GF-D8 (cell line): ENCODE measurements around the gene ZMYND10.
"Not testable (repeated sequence)": the region's sequence is repeated elsewhere in the genome, so short reads cannot be mapped to it uniquely, and the experiment has no call there.

Source experiments
- DNase-seq: peaks from one replicate; lab custom pipeline; 2025; lab: John Stamatoyannopoulos, UW

The ZMYND10 gene

GRCh38 chr3:50325113-50325480 is 20.4 kb downstream of the ZMYND10 start:
- no peak for DNase-seq

GRCh38 chr3:50324351-50325112 is 21.0 kb downstream of the ZMYND10 start:
- DNase-seq = peak; percentile 32

- no peak for DNase-seq
Observed at GRCh38 chr3:50323614-50324199, 21.8 kb downstream of the ZMYND10 start.

GRCh38 chr3:50323092-50323600 is 22.4 kb downstream of the ZMYND10 start:
- no peak for DNase-seq

GRCh38 chr3:50322386-50323091 is 23.0 kb downstream of the ZMYND10 start, which contains the start of gene HYAL2:
TSS of gene HYAL2 (minus strand) at chr3:50322745. CDS start at chr3:50320489, 2,256 bp downstream.
- no peak for DNase-seq

GRCh38 chr3:50322115-50322385 is 23.5 kb downstream of the ZMYND10 start:
- no peak for DNase-seq

GRCh38 chr3:50321336-50322114 is 24.0 kb downstream of the ZMYND10 start:
- peak; percentile 60 for DNase-seq

- no peak for DNase-seq
Observed at GRCh38 chr3:50320853-50321335, 24.6 kb downstream of the ZMYND10 start.

GRCh38 chr3:50319894-50320625 is 25.5 kb downstream of the ZMYND10 start:
- DNase-seq = no peak

- no peak for DNase-seq
Observed at GRCh38 chr3:50319181-50319893, 26.2 kb downstream of the ZMYND10 start.

- no peak for DNase-seq
Observed at GRCh38 chr3:50318615-50319014, 26.9 kb downstream of the ZMYND10 start.

- no peak for DNase-seq
Observed at GRCh38 chr3:50318163-50318562, 27.4 kb downstream of the ZMYND10 start.

- no peak for DNase-seq
Observed at GRCh38 chr3:50317300-50317699, 28.2 kb downstream of the ZMYND10 start.

GRCh38 chr3:50316657-50317242 is 28.8 kb downstream of the ZMYND10 start:
- no peak for DNase-seq

GRCh38 chr3:50314816-50315215 is 30.7 kb downstream of the ZMYND10 start:
- no peak for DNase-seq

- DNase-seq = no peak
Observed at GRCh38 chr3:50314342-50314741, 31.2 kb downstream of the ZMYND10 start.

- DNase-seq = not testable (repeated sequence)
Observed at GRCh38 chr3:50312041-50312440, 33.5 kb downstream of the ZMYND10 start.

GRCh38 chr3:50304601-50305000 is 40.9 kb downstream of the ZMYND10 start:
- no peak for DNase-seq

- no peak for DNase-seq
Observed at GRCh38 chr3:50303013-50303815, 42.3 kb downstream of the ZMYND10 start, which contains the start of gene HYAL1. TSS of gene HYAL1 (minus strand) at chr3:50303574. CDS start at chr3:50302956, 618 bp downstream.
